Choroid plexus epithelial cell (primary cell): ENCODE data around the gene USE1.

ENCODE experiments used
- DNase-seq: peaks from one replicate; pipeline ENCODE4 v3.0.0-alpha.2; 2010; ENCODE audit warnings: low read depth
- H3K4me3 ChIP-seq: 2 replicates; pipeline ENCODE4 v1.5.1; 2011; ENCODE audit warnings: low read depth, mild to moderate bottlenecking, control low read depth, low read length, moderate library complexity
- CTCF ChIP-seq: conservative IDR thresholded peaks from 2 replicates; pipeline ENCODE4 v1.5.1; 2011; ENCODE audit warnings: low read depth, mild to moderate bottlenecking, control low read depth, inconsistent platforms, low read length, moderate library complexity

USE1 gene, protein sequence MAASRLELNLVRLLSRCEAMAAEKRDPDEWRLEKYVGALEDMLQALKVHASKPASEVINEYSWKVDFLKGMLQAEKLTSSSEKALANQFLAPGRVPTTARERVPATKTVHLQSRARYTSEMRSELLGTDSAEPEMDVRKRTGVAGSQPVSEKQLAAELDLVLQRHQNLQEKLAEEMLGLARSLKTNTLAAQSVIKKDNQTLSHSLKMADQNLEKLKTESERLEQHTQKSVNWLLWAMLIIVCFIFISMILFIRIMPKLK

GRCh38 chr19:17215127-17215971, at the start of gene USE1:
Gene USE1, plus strand, starts transcription at chr19:17215357. Its CDS starts 49 bp downstream, at chr19:17215406.
- DNase-seq = peak; percentile 94
- peak within 1 kb of the TSS; percentile 85 for H3K4me3 ChIP-seq

DNA sequence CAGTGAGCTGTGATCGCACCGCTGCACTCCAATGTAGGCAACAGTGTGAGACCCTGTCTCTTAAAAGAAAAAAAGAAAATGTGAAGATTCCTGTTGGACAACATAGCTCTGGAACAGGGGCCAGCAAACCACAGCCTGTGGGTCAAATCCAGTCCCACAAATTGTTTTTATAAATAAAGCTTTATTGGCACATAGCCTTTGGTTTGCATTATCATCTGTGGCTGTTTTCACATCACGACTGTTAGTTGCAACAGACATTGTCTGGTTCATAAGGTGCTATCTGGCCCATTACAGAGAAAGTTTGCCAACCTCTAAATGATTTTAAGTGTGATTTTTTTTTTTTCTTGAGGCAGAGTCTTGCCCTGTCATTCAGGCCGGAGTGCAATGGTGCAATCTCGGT, 49.4 kb upstream of the USE1 start:
- no peak for DNase-seq
- H3K4me3 ChIP-seq = no peak overlapping the region
- no peak for TF ChIP-seq CTCF

More at GRCh38 chr19:17215127-17215971, at the start of gene USE1:
- no peak for TF ChIP-seq CTCF

DNA sequence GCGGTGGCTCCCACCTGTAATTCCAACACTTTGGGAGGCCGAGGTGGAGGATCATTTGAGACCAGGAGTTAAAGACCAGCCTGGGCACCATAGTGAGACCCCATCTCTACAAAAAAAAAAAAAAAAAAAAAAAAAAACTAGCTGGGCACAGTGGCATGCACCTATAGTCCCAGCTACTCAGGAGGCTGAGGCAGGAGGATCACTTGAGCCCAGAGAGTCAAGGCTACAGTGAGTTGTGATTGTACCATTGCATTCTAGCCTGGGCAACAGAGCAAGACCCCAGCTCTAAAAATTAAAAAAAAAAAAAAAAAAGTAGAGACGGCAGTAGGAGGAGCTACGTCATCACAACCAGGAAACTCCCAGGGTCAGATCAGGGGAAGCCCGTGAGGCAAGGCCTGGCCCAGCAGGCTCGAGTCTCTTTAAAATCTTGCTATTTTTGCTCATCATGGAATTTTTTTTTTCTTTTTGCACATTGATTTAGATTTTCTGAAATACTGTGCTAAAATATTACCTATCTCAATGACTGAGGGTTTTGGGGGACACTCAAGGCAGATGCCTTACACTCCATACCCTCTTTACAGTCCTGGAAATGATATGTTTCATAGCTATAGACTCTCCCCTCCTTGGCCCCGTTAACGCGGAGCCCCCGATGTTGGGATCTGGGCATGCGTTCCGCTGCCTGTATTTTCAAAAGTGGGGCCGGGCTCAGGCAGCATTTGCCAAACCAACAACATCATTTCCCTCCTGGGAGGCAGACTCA, 44.4 kb upstream of the USE1 start:
- no peak overlapping the region for H3K4me3 ChIP-seq
- DNase-seq = peak; percentile 16
- TF ChIP-seq CTCF = no peak

- no peak for DNase-seq
- no peak overlapping the region for H3K4me3 ChIP-seq
- TF ChIP-seq CTCF = no peak
These were observed 43.3 kb upstream of the USE1 start for GRCh38 chr19:17171874-17172273.

DNA sequence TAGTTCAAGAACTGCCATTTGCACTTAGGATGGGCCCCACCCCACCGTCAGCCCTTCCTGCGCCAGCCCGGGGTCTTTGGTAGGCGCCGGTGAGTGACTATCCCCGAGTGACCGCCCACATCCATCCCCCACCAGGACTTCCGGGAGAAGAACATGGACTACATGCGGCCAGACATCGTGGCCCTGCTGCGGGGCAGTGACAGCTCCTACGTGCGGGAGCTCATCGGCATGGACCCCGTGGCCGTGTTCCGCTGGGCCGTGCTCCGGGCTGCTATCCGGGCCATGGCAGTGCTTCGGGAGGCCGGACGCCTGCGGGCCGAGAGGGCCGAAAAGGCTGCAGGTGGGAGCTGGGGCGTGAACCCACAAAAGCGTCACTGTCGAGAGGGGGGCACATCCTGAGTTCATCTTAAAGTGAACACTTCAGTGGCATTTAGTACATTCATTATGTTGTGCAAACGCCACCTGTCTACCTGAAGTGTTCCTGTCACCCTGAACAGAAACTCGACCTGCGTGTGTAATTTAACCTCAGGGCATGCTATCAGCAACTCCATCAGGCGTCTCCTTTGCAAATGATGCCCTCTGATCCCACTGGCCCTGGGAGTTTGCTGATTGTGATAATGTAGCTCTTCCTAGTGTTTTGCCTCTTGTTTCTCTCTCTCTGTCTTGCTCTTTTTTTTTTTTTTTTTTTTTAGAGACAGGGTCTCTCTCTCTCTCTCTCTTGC, 42.4 kb upstream of the USE1 start:
- DNase-seq = no peak
- no peak overlapping the region for H3K4me3 ChIP-seq
- no peak for TF ChIP-seq CTCF

DNA sequence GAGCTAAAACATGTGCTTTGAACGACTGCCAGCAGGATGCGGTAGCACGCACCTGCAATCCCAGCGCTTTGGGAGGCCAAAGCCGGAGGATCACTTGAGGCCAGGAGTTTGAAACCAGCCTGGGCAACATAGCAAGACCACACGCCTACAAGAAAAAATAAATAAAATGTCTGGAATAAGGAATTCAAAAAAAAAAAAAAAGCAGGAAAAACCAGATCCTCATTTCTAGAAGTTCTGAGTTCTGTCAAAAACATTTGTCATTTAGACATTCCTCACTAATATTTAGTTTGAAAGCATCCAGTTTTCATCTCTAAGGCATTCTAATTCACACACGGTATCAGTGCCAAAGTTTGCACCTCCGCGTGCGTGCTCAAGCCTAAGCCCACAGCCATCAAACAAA, 36.9 kb upstream of the USE1 start:
- H3K4me3 ChIP-seq = no peak overlapping the region
- no peak for TF ChIP-seq CTCF
- no peak for DNase-seq
